Measurements from ENCODE around the gene ATF6B.

Gene ATF6B

GRCh38 chr6:32153564-32154513 is 25.8 kb upstream of the ATF6B start, which contains the start of gene PPT2:
Gene PPT2, plus strand, starts transcription at chr6:32154141. Its CDS starts 454 bp downstream, at chr6:32154595.
- H3K4me3 ChIP-seq (ENCODE audit: low read depth, low read length): peak within 1 kb of the TSS; percentile 73
- TF ChIP-seq, protein P1, sequence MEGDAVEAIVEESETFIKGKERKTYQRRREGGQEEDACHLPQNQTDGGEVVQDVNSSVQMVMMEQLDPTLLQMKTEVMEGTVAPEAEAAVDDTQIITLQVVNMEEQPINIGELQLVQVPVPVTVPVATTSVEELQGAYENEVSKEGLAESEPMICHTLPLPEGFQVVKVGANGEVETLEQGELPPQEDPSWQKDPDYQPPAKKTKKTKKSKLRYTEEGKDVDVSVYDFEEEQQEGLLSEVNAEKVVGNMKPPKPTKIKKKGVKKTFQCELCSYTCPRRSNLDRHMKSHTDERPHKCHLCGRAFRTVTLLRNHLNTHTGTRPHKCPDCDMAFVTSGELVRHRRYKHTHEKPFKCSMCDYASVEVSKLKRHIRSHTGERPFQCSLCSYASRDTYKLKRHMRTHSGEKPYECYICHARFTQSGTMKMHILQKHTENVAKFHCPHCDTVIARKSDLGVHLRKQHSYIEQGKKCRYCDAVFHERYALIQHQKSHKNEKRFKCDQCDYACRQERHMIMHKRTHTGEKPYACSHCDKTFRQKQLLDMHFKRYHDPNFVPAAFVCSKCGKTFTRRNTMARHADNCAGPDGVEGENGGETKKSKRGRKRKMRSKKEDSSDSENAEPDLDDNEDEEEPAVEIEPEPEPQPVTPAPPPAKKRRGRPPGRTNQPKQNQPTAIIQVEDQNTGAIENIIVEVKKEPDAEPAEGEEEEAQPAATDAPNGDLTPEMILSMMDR (IDR thresholded peaks at IDR 0.05; ENCODE audit: low read depth, low read length): no peak

GRCh38 chr6:32152769-32153563 is 24.9 kb upstream of the ATF6B start:
- peak overlapping the region; percentile 73 for H3K4me3 ChIP-seq (ENCODE audit: low read depth, low read length)
- TF ChIP-seq, protein P1 (IDR thresholded peaks at IDR 0.05; ENCODE audit: low read depth, low read length): no peak

- peak within 1 kb of the TSS; percentile 73 for H3K4me3 ChIP-seq (ENCODE audit: low read depth, low read length)
- TF ChIP-seq, protein P1 (IDR thresholded peaks at IDR 0.05; ENCODE audit: low read depth, low read length): no peak
Measured at GRCh38 chr6:32151863-32152768, 24.1 kb upstream of the ATF6B start, which contains the start of gene PRRT1. Gene PRRT1, minus strand, starts transcription at chr6:32151939. Its CDS starts 112 bp downstream, at chr6:32151827.

GRCh38 chr6:32151181-32151862 is 23.3 kb upstream of the ATF6B start:
- TF ChIP-seq, protein P1 (IDR thresholded peaks at IDR 0.05; ENCODE audit: low read depth, low read length): no peak
- peak overlapping the region; percentile 38 for H3K4me3 ChIP-seq (ENCODE audit: low read depth, low read length)

DNA sequence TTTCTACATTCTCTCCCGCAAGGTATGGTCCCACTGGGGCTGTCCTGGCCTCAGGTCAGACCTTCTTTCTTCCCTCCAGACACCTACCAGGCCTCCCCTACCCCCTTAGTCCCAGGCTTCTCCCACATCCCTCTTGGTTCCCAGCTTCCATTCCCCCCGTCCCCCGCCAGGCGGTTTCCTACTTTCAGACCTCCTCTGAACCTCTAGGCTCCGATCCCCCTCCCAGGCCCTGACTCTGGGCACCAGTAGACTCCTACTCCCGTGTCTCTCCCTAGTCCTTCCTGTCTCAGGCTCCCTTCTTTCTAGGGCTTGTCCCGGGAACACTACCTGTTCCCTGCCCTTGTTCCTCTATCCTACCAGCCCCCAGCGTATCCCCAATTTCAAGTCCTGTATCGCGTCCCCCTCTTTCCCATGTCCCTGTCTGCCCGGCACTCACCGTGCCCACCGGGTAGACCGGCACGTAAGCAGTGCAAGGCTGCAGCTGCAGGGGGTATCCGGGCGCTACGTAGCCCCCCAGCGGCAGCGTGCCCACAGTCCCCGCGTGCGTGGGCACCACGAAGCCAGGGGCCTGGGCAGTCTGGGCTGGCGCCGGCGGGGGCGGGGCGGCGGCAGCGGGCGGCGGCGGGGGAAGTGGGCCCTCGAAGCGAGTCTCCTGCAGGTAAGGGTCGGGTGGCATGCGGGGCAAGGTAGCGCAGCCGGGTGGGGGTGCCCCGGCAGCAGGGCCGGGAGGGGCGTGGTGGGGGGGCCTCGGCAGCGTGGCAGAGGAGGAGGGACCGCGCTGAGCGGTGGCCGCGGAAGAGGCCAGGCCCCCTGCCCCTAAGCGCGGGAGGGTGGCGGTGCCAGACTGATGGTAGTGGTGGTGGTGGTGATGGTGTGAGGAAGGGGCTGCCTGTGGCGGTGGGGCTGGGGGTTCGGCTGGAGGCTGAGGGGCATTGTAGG is 22.2 kb upstream of the ATF6B start:
- TF ChIP-seq, protein P1 (IDR thresholded peaks at IDR 0.05; ENCODE audit: low read depth, low read length): no peak
- H3K4me3 ChIP-seq (ENCODE audit: low read depth, low read length): no peak overlapping the region

Measured in WI38 (cell line).